ENCODE measurements around the gene NLGN1. TPM values are rescaled to one million over a fixed set of nuclear protein-coding genes. Genes with fewer than 3 reads are reported as not detected.

Gene NLGN1
- polyA plus RNA-seq, 6 donors from 2014 or later = not detected

- ATAC-seq (ENCODE audit: low read depth in 2 of 2) = no peak
- H3K9me3 Mint-ChIP-seq = peaks cover 0 to 11% (median 6%) of the 10 kb centered on the region in 7 donors
- DNase-seq = no peak
- H3K4me1 Mint-ChIP-seq = no peaks in the 10 kb centered on the region
- no peak overlapping the region for H3K27ac Mint-ChIP-seq
- no peak overlapping the region for H3K4me3 Mint-ChIP-seq
- H3K36me3 Mint-ChIP-seq = no peaks in the 10 kb centered on the region
- H3K27me3 Mint-ChIP-seq = no peaks in the 10 kb centered on the region
Observed at GRCh38 chr3:174330303-174330702, 932.8 kb downstream of the NLGN1 start.

- Mint-ChIP-seq H3K9me3 (peaks cover 0 to 11% (median 5%) of the 10 kb centered on the region in 7 donors), H3K36me3 (no peaks in the 10 kb centered on the region), H3K27ac (no peak overlapping the region), H3K4me3 (no peak overlapping the region), H3K4me1 (no peaks in the 10 kb centered on the region), H3K27me3 (no peaks in the 10 kb centered on the region)
- no peak for DNase-seq
- no peak for ATAC-seq (ENCODE audit: low read depth in 2 of 2)
Observed at GRCh38 chr3:174331095-174331800, 933.7 kb downstream of the NLGN1 start.

GRCh38 chr3:174332391-174332790 lies 934.8 kb downstream of the NLGN1 start:
- H3K4me3 Mint-ChIP-seq = no peak overlapping the region
- ATAC-seq (ENCODE audit: low read depth in 2 of 2) (no peak), DNase-seq (no peak)
- H3K36me3 Mint-ChIP-seq = no peaks in the 10 kb centered on the region
- H3K27ac Mint-ChIP-seq = no peak overlapping the region
- no peaks in the 10 kb centered on the region for H3K4me1 Mint-ChIP-seq
- H3K27me3 Mint-ChIP-seq = no peaks in the 10 kb centered on the region
- H3K9me3 Mint-ChIP-seq = peaks cover 0 to 11% (median 7%) of the 10 kb centered on the region in 7 donors

GRCh38 chr3:174333640-174334039 lies 936.1 kb downstream of the NLGN1 start:
- ATAC-seq (ENCODE audit: low read depth in 2 of 2) = no peak
- DNase-seq = no peak
- no peaks in the 10 kb centered on the region for H3K36me3 Mint-ChIP-seq
- H3K27me3 Mint-ChIP-seq = no peaks in the 10 kb centered on the region
- H3K4me1 Mint-ChIP-seq = no peaks in the 10 kb centered on the region
- peaks cover 0 to 9% (median 7%) of the 10 kb centered on the region in 7 donors for H3K9me3 Mint-ChIP-seq
- H3K4me3 Mint-ChIP-seq = no peak overlapping the region
- H3K27ac Mint-ChIP-seq = no peak overlapping the region

GRCh38 chr3:174334111-174334510 lies 936.6 kb downstream of the NLGN1 start:
- no peaks in the 10 kb centered on the region for H3K4me1 Mint-ChIP-seq
- H3K4me3 Mint-ChIP-seq = no peak overlapping the region
- no peaks in the 10 kb centered on the region for H3K36me3 Mint-ChIP-seq
- no peak for DNase-seq
- no peak overlapping the region for H3K27ac Mint-ChIP-seq
- peaks cover 0 to 9% (median 4%) of the 10 kb centered on the region in 7 donors for H3K9me3 Mint-ChIP-seq
- no peak for ATAC-seq (ENCODE audit: low read depth in 2 of 2)
- no peaks in the 10 kb centered on the region for H3K27me3 Mint-ChIP-seq

- peaks cover 0 to 9% (median 4%) of the 10 kb centered on the region in 7 donors for H3K9me3 Mint-ChIP-seq
- no peak overlapping the region for H3K4me3 Mint-ChIP-seq
- ATAC-seq (ENCODE audit: low read depth in 2 of 2) (no peak), DNase-seq (no peak)
- no peaks in the 10 kb centered on the region for H3K36me3 Mint-ChIP-seq
- H3K4me1 Mint-ChIP-seq = no peaks in the 10 kb centered on the region
- no peak overlapping the region for H3K27ac Mint-ChIP-seq
- no peaks in the 10 kb centered on the region for H3K27me3 Mint-ChIP-seq
Observed at GRCh38 chr3:174335324-174335723, 937.8 kb downstream of the NLGN1 start.

- Mint-ChIP-seq H3K36me3 (no peaks in the 10 kb centered on the region), H3K4me3 (no peak overlapping the region), H3K27me3 (no peaks in the 10 kb centered on the region), H3K9me3 (peaks cover 0 to 7% (median 3%) of the 10 kb centered on the region in 7 donors), H3K27ac (no peak overlapping the region), H3K4me1 (no peaks in the 10 kb centered on the region)
- DNase-seq = no peak
- no peak for ATAC-seq (ENCODE audit: low read depth in 2 of 2)
Observed at GRCh38 chr3:174335910-174336309, 938.4 kb downstream of the NLGN1 start.
